CD4-positive, alpha-beta memory T cell (primary cell): ENCODE measurements around the gene EVA1B. TPM values are rescaled to one million over a fixed set of nuclear protein-coding genes. Genes with fewer than 3 reads are reported as not detected.

ENCODE experiments used
- CTCF ChIA-PET: fragments of 350-600 bp; sonication (Branson Sonifier 250); formaldehyde crosslinking; loops from one replicate; lab custom pipeline; 2021; ENCODE audit warnings: inconsistent platforms; ENCODE audit not compliant: partially characterized antibody; lab: Charles Lee
- POLR2A ChIA-PET: fragments of 350-600 bp; sonication (Branson Sonifier 250); formaldehyde crosslinking; loops from one replicate; lab custom pipeline; 2021; ENCODE audit not compliant: partially characterized antibody; lab: Charles Lee
- DNase-seq, 5 donors: peaks; one replicate each; pipeline versions ENCODE4 v3.0.0 to v3.0.0-alpha.2; 2020 to 2022; ENCODE audit warnings: mixed read lengths in 1 of 5
- H3K27ac ChIP-seq: one replicate; pipeline ENCODE4 v1.7.0; 2013; ENCODE audit warnings: low read depth, low read length
- H3K27me3 ChIP-seq: 2 replicates; pipeline ENCODE4 v1.7.0; 2013; ENCODE audit warnings: mild to moderate bottlenecking, low read length, moderate library complexity; ENCODE audit not compliant: insufficient read depth
- H3K36me3 ChIP-seq: 2 replicates; pipeline ENCODE4 v1.7.0; 2013; ENCODE audit warnings: mild to moderate bottlenecking, low read length, moderate library complexity; ENCODE audit not compliant: insufficient read depth
- H3K4me1 ChIP-seq: 2 replicates; pipeline ENCODE4 v1.7.0; 2013; ENCODE audit warnings: mild to moderate bottlenecking, low read length, moderate library complexity; ENCODE audit not compliant: insufficient read depth
- H3K4me3 ChIP-seq, 2 donors: one replicate each; pipeline ENCODE4 v1.7.0; 2013; ENCODE audit warnings: low read length in 2 of 2, mild to moderate bottlenecking in 1 of 2
- H3K9me3 ChIP-seq, 2 donors: one replicate each; pipeline ENCODE4 v1.7.0; 2013; ENCODE audit warnings: low read length in 2 of 2, control low read depth in 1 of 2; ENCODE audit not compliant: control insufficient read depth in 1 of 2
- H3K27ac Mint-ChIP-seq, 7 donors: one replicate each; pipeline ENCODE4 v1.8.0; 2020 to 2021; ENCODE audit warnings: mixed read lengths in 7 of 7, mild to moderate bottlenecking in 6 of 7, inconsistent platforms in 3 of 7, moderate library complexity in 3 of 7
- H3K27me3 Mint-ChIP-seq, 2 donors: one replicate each; pipeline ENCODE4 v1.8.0; 2020 to 2021; ENCODE audit warnings: mixed read lengths in 2 of 2
- H3K36me3 Mint-ChIP-seq, 2 donors: one replicate each; pipeline ENCODE4 v1.8.0; 2020 to 2021; ENCODE audit warnings: mixed read lengths in 2 of 2, inconsistent platforms in 1 of 2, mild to moderate bottlenecking in 1 of 2
- H3K4me1 Mint-ChIP-seq, 4 donors: one replicate each; pipeline ENCODE4 v1.8.0; 2020 to 2021; ENCODE audit warnings: mixed read lengths in 4 of 4, mild to moderate bottlenecking in 1 of 4
- H3K4me3 Mint-ChIP-seq, 8 donors: one replicate each; pipeline ENCODE4 v1.8.0; 2020 to 2021; ENCODE audit warnings: mixed read lengths in 8 of 8, mild to moderate bottlenecking in 7 of 8, moderate library complexity in 6 of 8, inconsistent platforms in 3 of 8
- H3K9me3 Mint-ChIP-seq, 8 donors: one replicate each; pipeline ENCODE4 v1.8.0; 2020 to 2021; ENCODE audit warnings: mixed read lengths in 8 of 8, mild to moderate bottlenecking in 5 of 8, inconsistent platforms in 3 of 8, moderate library complexity in 1 of 8
- intact Hi-C: fragments of 100-400 bp; cut with micrococcal nuclease; formaldehyde crosslinking; loops from one replicate; pipeline ENCODE4 v1.15.1; 2023
- polyA plus RNA-seq, 2 donors: library from polyadenylated mRNA; unstranded; fragments of 300-500 nt; fragmentation: Illumina TruSeq; gene quantifications; one replicate each; pipeline ENCODE4 v1.2.3, GENCODE V29; 2021
- total RNA-seq, 2 experiments: library from RNA; stranded (reverse); gene quantifications; one replicate each; pipeline ENCODE4 v1.2.3, GENCODE V29; 2021

Gene EVA1B
- total and polyA plus RNA-seq, 4 experiments from 2014 or later: 5.2 to 8.1 (median 6.8) TPM

GRCh38 chr1:36285443-36286101 lies 37.9 kb downstream of the EVA1B start:
- H3K9me3 Mint-ChIP-seq: no peaks in the 10 kb centered on the region
- Histone ChIP-seq H3K27me3 (no peaks in the 10 kb centered on the region), H3K36me3 (peaks cover 60% of the 10 kb centered on the region), H3K4me1 (peaks cover 13% of the 10 kb centered on the region), H3K9me3 (no peaks in the 10 kb centered on the region), H3K4me3 (no peak overlapping the region), H3K27ac (no peak overlapping the region)
- H3K27ac Mint-ChIP-seq: peak overlapping the region; percentile 24 to 89 (median 76)
- H3K36me3 Mint-ChIP-seq: peaks cover 52 to 76% of the 10 kb centered on the region in 2 donors
- peaks cover 8 to 29% (median 15%) of the 10 kb centered on the region in 4 donors for H3K4me1 Mint-ChIP-seq
- DNase-seq: peak; percentile 72 to 81 (median 75)
- peak overlapping the region in 5 of 8 donors; percentile 5 to 41 (median 13) for H3K4me3 Mint-ChIP-seq
- intact Hi-C loops: loop anchor here (1.0 to 10.0 kb wide), 6 partner anchors 61 to 401 kb away; partner anchors contain the start of genes AGO1, THRAP3 and TRAPPC3
- ChIA-PET CTCF (interaction anchor here (0.7 to 5.4 kb wide), 39 partner anchors 8 to 402 kb away, joined by 3 to 57 read pairs (median 4); partner anchors contain the start of genes AGO1, EVA1B, LSM10 and MAP7D1), POLR2A (interaction anchor here (0.6 to 2.1 kb wide), 5 partner anchors 61 to 150 kb away, joined by 3 to 15 read pairs (median 4); partner anchors contain the start of gene TRAPPC3)
- H3K27me3 Mint-ChIP-seq: no peaks in the 10 kb centered on the region

GRCh38 chr1:36284517-36284916 lies 38.9 kb downstream of the EVA1B start:
- Histone ChIP-seq H3K9me3 (no peaks in the 10 kb centered on the region), H3K27me3 (no peaks in the 10 kb centered on the region), H3K27ac (no peak overlapping the region), H3K4me1 (peaks cover 13% of the 10 kb centered on the region), H3K4me3 (no peak overlapping the region), H3K36me3 (peaks cover 53% of the 10 kb centered on the region)
- DNase-seq: no peak
- CTCF ChIA-PET: interaction anchor here (1.2 to 5.4 kb wide), 11 partner anchors 10 to 182 kb away, joined by 3 to 57 read pairs (median 9); partner anchors contain the start of genes MAP7D1 and TRAPPC3
- no peak overlapping the region for H3K4me3 Mint-ChIP-seq
- no peaks in the 10 kb centered on the region for H3K27me3 Mint-ChIP-seq
- no peaks in the 10 kb centered on the region for H3K9me3 Mint-ChIP-seq
- peaks cover 49 to 71% of the 10 kb centered on the region in 2 donors for H3K36me3 Mint-ChIP-seq
- intact Hi-C loops: loop anchor here (10.0 kb wide), 1 partner anchor 400 kb away; the partner anchor contains the start of gene AGO1
- peak overlapping the region in 5 of 7 donors; percentile 14 to 76 (median 40) for H3K27ac Mint-ChIP-seq
- POLR2A ChIA-PET: interaction anchor here (2.1 kb wide), 1 partner anchor 135 kb away, joined by 15 read pairs; the partner anchor contains the start of gene TRAPPC3
- H3K4me1 Mint-ChIP-seq: peaks cover 14 to 39% (median 24%) of the 10 kb centered on the region in 4 donors

GRCh38 chr1:36284061-36284460 lies 39.4 kb downstream of the EVA1B start:
- Histone ChIP-seq H3K36me3 (peaks cover 48% of the 10 kb centered on the region), H3K27ac (no peak overlapping the region), H3K9me3 (no peaks in the 10 kb centered on the region), H3K4me1 (peaks cover 13% of the 10 kb centered on the region), H3K27me3 (no peaks in the 10 kb centered on the region), H3K4me3 (no peak overlapping the region)
- no peak for DNase-seq
- intact Hi-C loops: loop anchor here (10.0 kb wide), 1 partner anchor 399 kb away; the partner anchor contains the start of gene AGO1
- Mint-ChIP-seq H3K4me1 (peaks cover 16 to 43% (median 27%) of the 10 kb centered on the region in 4 donors), H3K9me3 (no peaks in the 10 kb centered on the region), H3K36me3 (peaks cover 45 to 68% of the 10 kb centered on the region in 2 donors), H3K4me3 (no peak overlapping the region), H3K27me3 (no peaks in the 10 kb centered on the region), H3K27ac (peak overlapping the region in 4 of 7 donors; percentile 36 to 76 (median 45))
- ChIA-PET POLR2A (no interaction called here), CTCF (interaction anchor here (1.2 to 1.9 kb wide), 4 partner anchors 16 to 134 kb away, joined by 4 to 6 read pairs (median 5); partner anchors contain the start of gene TRAPPC3)

GRCh38 chr1:36279789-36280296 lies 43.6 kb downstream of the EVA1B start:
- Histone ChIP-seq H3K4me3 (no peak overlapping the region), H3K4me1 (peaks cover 2% of the 10 kb centered on the region), H3K9me3 (no peaks in the 10 kb centered on the region), H3K36me3 (peaks cover 21% of the 10 kb centered on the region), H3K27me3 (no peaks in the 10 kb centered on the region), H3K27ac (peak overlapping the region; percentile 21)
- Mint-ChIP-seq H3K27me3 (no peaks in the 10 kb centered on the region), H3K36me3 (peaks cover 17 to 31% of the 10 kb centered on the region in 2 donors), H3K27ac (peak overlapping the region; percentile 31 to 83 (median 65)), H3K4me1 (peaks cover 9 to 26% (median 17%) of the 10 kb centered on the region in 4 donors), H3K4me3 (no peak overlapping the region), H3K9me3 (no peaks in the 10 kb centered on the region)
- ChIA-PET CTCF (interaction anchor here (0.8 to 1.5 kb wide), 3 partner anchors 10 to 63 kb away, joined by 3 to 5 read pairs (median 3); no protein-coding TSS in a partner anchor), POLR2A (no interaction called here)
- intact Hi-C loops: loop anchor here (10.0 kb wide), 1 partner anchor 395 kb away; the partner anchor contains the start of gene AGO1
- DNase-seq: no peak

- no peaks in the 10 kb centered on the region for H3K27me3 ChIP-seq
- POLR2A ChIA-PET: no interaction called here
- peaks cover 9 to 26% (median 17%) of the 10 kb centered on the region in 4 donors for H3K4me1 Mint-ChIP-seq
- H3K27ac ChIP-seq: peak overlapping the region; percentile 21
- intact Hi-C loops: no loop called here
- H3K9me3 Mint-ChIP-seq: no peaks in the 10 kb centered on the region
- DNase-seq: no peak
- peak overlapping the region in 6 of 7 donors; percentile 31 to 82 (median 56) for H3K27ac Mint-ChIP-seq
- peaks cover 16% of the 10 kb centered on the region for H3K36me3 ChIP-seq
- no peaks in the 10 kb centered on the region for H3K9me3 ChIP-seq
- H3K27me3 Mint-ChIP-seq: no peaks in the 10 kb centered on the region
- CTCF ChIA-PET: interaction anchor here (0.7 to 1.5 kb wide), 4 partner anchors 10 to 92 kb away, joined by 3 to 5 read pairs (median 3); no protein-coding TSS in a partner anchor
- no peak overlapping the region for H3K4me3 ChIP-seq
- H3K4me1 ChIP-seq: peaks cover 2% of the 10 kb centered on the region
- peaks cover 15 to 27% of the 10 kb centered on the region in 2 donors for H3K36me3 Mint-ChIP-seq
- no peak overlapping the region for H3K4me3 Mint-ChIP-seq
These were observed 44.2 kb downstream of the EVA1B start for GRCh38 chr1:36279110-36279788.

GRCh38 chr1:36276688-36277087 lies 46.8 kb downstream of the EVA1B start:
- no peak overlapping the region for H3K27ac ChIP-seq
- H3K4me1 ChIP-seq: peaks cover 2% of the 10 kb centered on the region
- no peak for DNase-seq
- peaks cover 12 to 22% (median 16%) of the 10 kb centered on the region in 4 donors for H3K4me1 Mint-ChIP-seq
- peaks cover 8% of the 10 kb centered on the region for H3K36me3 ChIP-seq
- no peak overlapping the region for H3K4me3 Mint-ChIP-seq
- H3K27me3 ChIP-seq: no peaks in the 10 kb centered on the region
- no peak overlapping the region for H3K4me3 ChIP-seq
- H3K27me3 Mint-ChIP-seq: no peaks in the 10 kb centered on the region
- H3K36me3 Mint-ChIP-seq: peaks cover 6 to 26% of the 10 kb centered on the region in 2 donors
- no peaks in the 10 kb centered on the region for H3K9me3 ChIP-seq
- POLR2A ChIA-PET: no interaction called here
- no peaks in the 10 kb centered on the region for H3K9me3 Mint-ChIP-seq
- CTCF ChIA-PET: interaction anchor here (0.7 to 1.8 kb wide), 3 partner anchors 9 to 817 kb away, joined by 3 read pairs; no protein-coding TSS in a partner anchor
- peak overlapping the region in 2 of 7 donors; percentile 13 to 42 for H3K27ac Mint-ChIP-seq
- intact Hi-C loops: no loop called here
